ENCODE measurements around the gene DNAJC2.
"Not testable (repeated sequence)": the region's sequence is repeated elsewhere in the genome, so short reads cannot be mapped to it uniquely, and the experiment has no call there.

Gene DNAJC2

DNA sequence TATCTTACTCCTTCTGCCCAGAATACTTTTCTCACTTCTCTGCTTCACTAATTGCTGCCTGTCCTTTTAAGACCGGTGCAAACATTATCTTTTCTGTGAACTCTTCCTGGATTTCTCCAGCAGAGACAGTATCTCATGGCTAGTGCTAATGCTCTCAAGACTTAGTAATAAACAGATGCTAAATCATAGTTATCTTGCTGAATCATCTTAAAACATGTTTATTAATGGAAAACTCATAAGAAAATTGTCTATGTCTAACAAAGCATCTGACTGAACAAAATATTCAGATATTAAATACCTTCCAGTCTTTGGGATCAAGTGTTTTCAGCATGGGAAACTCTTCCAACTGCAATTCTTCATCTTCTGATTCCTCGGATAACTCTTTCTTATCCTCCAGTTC is 3.1 kb downstream of the DNAJC2 start:
- DNase-seq (ENCODE audit: low read depth) = no peak

DNA sequence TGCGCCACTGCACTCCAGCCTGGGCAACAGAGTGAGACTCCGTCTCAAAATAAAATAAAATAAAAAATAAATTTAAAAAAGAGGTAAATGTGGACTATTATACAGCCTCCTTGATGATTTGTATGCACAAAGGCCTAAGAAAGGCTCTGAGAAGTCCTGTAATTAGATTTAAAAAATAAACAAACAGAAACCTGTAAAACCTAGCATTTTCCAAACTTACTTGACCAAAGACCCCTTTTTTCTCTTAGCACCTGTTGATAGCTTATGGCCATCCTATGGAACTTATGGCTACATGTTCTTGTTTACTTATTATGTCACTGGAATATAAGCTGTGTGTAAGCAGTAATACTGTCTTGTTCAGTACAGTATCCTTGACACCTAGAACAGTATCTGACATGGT is 5.7 kb downstream of the DNAJC2 start:
- no peak for DNase-seq (ENCODE audit: low read depth)

DNA sequence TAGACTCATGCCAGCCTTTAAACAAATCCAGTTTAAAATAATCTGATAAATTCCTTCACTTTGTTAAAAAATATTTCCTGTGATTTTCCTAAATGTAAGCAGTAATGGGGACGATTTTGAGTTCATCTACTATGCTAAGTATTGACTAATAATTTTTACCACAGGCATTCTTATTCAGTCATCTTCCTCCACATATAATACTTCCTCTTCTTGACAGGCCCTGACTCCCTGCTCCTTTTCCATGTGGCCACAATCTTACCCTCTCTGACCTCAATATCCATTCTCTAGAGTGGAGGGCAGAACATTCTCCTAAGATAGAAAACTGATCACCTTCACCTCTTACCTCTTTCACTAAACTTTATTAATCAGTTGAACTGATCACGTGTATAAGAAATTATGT is 7.8 kb downstream of the DNAJC2 start:
- no peak for DNase-seq (ENCODE audit: low read depth)

DNA sequence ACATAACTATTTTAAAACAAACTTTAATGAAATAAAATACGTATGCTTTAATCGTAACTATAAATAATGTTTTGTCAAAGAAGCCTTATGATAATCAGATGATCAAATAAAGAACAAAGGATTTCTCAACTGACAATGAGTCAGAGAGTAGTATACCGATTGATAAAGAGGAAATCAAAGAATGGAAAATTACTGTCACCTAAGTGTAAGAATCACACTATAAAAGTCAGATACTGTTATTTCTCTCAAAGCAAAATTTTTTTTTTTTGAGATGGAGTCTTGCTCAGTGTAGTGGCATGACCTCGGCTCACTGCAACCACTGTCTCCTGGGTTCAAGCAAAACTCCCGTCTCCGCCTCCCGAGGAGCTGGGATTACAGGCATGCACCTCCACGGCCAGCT is 18.8 kb downstream of the DNAJC2 start:
- no peak for DNase-seq (ENCODE audit: low read depth)

DNA sequence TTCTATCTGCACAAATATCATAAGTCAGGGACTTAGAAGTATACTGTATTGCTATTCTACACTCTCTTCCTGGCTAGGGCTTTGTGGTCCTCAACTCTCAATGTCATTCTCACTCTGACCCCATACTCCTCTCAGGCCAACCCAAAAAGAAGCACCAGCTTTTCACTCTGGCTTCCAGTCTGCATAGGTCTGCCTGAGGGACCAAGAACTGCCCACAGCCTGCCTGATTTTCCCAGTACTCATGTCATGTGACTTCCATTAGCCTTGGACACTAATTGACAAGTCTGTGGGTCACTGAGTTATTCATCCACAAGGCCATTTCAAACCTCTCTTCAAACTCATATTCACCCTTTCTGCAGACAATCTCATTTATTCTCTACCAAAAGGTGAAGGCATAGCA is 27.6 kb downstream of the DNAJC2 start:
- DNase-seq (ENCODE audit: low read depth) = no peak

DNA sequence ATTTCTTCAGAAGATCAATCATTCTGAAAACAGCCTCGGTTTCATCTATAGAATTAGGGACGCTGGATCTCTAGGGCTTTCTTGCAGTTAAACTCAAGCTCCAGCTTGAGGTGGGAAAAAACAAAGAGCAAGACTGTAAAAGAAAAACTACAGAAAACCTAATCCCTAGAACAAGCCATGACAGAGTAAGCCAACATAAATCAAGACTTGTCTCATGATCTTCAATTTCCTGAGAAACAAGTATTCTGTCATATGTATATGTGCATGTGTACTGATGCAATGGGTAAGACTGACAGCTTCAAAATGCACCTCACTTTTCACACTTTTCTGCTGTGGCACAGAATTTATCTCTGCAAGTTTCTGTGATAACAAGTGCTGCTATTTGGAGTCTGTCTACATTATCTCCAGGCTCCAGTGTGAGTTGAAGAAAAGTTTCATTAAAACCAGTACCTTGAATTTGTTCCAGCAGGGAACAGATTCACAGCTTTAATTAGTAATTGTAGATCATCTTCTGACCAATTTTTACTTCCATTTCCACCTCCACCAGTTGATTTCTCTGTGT is 28.1 kb downstream of the DNAJC2 start:
- no peak for DNase-seq (ENCODE audit: low read depth)

DNA sequence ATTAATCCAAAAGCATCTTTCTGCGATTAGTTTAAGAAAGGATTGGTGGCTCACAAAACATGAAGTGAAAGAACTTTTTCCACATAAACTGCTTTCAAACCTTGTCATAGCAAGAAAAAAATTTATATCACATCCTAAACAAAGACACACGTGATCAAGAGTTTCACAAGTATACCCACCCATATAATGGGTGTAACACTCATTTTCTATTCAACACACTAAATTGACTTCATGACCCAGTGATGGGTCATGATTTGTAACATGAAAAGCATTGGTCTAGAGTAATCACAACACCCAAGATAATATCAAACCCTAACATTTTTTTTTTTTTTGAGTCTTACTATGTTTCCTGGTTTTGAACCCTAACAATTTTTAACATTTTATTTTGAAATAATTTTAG is 29.7 kb downstream of the DNAJC2 start:
- DNase-seq (ENCODE audit: low read depth) = no peak

DNA sequence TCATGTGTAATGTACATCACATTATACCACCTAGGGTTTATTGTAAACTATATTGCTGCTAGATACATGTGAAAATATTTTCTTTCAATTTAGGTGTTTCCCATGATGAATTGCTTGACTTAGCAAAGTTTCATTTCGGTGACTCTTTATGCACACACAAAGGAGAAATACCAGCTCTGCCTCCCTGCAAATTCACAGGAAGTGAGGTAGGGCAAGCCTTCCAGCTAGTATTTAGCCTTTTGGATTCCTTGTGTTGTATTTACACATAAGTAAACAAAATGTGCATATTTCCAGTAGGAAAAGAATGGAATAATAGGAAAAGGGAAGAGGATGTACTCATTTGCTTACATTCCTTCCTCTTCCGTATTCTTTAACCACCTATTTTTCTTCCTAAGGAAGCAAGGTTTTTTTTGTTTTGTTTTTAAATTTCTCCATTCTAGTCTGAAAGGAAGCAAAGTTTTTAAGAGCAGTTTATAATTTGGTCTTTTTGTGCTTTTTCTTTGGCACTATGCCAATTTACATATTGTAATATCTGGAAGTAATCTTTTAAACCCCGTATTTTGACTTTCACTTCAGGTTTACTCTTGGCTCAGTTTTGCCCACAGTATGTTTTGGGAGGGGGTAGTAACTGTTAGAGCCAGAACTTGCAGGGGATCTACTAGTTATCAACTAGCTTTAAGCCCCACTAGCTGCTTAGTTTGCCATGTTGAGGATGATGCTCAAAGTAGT is 36.9 kb downstream of the DNAJC2 start:
- no peak for DNase-seq (ENCODE audit: low read depth)

DNA sequence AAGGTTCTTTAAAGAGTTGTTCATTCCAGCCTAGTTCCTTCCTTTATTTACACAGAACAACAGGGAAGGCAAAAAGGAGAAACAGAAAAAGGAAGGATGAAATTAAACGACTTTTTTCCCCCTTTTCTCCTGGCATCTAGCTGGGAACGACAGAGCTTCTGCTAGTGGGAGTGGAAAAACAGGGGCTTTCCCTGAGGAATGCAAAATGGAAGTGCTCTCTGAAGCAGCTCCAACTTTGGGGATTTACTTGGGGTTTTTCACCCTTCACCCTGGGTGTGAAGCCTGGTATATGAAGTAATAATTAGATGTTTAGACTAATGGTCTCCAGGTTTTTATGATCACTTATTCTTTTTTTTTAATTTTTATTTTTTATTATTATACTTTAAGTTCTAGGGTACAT is 43.1 kb downstream of the DNAJC2 start:
- no peak for DNase-seq (ENCODE audit: low read depth)

DNA sequence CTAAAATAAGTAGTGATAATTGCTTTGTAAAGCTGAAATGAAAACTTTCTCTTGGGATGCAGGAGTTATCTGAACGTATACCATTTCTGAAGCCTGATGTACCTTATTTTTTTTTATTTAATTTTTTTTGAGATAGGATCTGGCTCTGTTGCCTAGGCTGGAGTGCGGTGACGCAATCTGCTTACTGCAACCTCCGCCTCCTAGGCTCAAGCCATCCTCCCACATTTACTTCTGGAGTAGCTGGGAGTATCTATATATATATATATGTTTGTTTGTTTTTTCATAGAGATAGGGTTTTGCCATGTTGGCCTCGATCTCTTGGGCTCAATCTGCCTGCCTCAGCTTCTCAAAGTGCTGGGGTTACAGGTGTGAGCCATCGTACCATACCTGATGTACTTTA is 44.9 kb downstream of the DNAJC2 start:
- no peak for DNase-seq (ENCODE audit: low read depth)

DNA sequence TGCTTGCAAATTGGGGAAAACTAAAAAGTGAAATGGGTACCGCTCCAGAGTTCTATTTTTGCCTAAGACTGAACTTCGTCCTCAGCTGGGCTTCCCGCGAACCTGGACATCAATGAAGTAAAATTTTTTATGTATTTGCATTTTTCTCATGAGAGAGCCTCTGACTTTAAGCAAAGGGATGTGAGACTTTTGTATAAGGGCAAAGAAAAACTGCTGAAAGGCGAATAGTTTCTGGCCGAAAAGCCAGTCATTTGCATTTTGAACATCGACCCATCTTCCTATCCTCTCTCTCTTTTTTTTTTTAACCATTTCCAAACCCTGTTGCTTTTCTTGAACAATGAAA is 46.8 kb downstream of the DNAJC2 start:
- DNase-seq (ENCODE audit: low read depth) = no peak

DNA sequence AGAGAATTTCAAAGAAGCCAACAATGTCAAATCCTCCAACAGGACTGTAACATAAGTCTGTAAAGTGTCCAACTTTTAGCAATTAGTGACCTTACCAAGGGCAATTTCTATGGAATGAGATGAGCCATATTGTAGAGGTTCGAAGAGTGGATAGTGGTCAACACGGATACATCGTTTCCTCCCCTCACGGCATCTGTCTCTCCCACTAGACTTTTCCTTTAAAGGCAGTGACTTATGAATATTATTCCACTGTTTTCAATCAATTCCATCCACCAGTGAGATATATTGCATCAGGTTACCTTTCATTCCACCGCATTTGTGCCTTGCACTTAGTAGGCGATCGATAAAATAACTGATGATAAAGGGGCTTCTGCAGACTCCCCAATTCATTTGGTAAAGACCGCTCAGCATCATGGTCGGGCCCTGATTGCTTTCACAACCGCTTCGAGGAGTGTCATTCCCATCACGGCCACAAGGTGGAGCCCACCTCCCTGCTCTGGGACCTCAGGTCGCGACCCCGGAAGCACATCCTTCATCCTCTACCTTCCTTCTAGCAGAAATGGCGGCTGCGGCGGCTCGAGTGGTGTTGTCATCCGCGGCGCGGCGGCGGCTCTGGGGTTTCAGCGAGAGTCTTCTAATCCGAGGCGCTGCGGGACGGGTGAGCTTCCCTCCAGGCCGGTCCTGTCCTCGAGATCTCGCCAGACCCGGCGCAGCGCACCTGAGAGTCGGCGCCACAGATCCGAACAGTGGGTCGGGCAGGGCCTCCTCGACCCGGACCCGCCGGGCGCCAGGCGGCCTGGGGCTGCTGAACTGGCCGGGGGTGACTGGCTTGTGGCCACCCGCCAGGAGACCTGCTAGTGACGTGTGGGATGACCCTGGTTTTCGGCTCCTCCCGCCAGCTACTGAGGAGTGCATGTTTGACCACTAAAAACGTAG is 47.4 kb downstream of the DNAJC2 start, which contains the start of gene PMPCB:
TSS of gene PMPCB (plus strand) at position 535 of the 936 bp plus-strand sequence. CDS start at position 560, 25 bp downstream.
- peak; percentile 97 for DNase-seq (ENCODE audit: low read depth)

DNA sequence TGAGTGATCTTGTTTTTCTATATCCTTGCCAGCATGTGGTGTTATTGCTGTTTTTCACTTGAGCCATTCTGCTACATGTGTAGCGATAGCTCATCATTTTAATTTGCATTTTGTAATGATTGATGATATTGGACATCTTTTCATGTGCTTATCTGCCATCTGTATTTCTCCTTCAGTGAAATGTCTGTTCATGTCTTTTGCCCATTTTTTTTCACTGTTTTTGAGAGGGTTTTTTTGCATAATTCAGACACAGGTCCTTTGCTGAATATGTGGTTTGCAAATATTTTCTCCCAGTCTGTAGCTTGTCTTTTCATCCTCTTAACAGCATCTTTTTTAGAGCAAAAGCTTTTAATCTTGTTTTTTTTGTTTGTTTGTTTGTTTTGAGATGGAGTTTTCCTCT is 51.0 kb downstream of the DNAJC2 start:
- no peak for DNase-seq (ENCODE audit: low read depth)

DNA sequence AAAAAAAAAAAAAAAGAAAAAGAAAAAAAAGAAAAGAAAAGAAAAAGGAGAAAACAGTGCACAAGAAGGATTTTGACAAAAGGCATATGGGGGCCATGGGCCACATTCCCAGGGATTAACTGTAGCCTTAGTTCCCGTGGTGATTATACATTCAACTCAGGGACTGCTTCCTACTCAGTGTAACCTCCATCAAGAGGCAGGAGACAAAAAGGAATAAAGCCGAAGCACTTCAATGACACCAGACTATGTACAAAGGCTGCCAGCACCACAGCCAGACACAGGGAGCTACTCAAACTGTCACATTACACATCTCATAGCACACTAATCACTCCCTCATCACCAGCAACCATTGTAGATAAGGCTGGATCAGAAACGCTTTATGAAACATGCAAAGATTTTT is 52.4 kb downstream of the DNAJC2 start:
- no peak for DNase-seq (ENCODE audit: low read depth)

DNA sequence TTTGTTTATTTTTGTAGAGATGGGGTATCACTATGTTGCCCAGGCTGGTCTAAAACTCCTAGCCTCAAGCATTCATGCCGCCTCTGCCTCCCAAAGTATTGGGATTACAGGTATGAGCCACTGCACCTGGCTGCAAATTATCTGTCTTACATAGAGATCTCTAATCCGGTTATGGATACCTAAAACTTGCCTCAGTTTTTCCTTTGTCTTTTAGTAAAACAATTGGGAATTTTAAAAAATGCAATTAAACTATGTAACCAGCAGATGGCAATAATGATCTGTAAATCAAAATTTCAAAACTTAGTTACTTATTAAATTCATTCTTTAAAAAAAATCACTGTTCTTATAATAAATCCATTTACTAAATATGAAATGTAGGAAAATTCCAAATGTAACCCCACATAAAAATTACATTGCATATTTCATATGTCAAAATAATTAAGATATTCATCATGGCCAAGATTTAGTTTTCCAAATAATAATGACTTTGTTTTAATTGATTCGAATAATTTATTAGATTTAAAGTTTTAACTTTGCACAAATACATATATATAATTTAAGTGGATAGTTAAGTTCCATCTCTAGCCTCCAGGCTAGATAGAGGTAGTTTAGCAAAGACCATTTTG is 61.7 kb downstream of the DNAJC2 start:
- DNase-seq (ENCODE audit: low read depth) = not testable (repeated sequence)

DNA sequence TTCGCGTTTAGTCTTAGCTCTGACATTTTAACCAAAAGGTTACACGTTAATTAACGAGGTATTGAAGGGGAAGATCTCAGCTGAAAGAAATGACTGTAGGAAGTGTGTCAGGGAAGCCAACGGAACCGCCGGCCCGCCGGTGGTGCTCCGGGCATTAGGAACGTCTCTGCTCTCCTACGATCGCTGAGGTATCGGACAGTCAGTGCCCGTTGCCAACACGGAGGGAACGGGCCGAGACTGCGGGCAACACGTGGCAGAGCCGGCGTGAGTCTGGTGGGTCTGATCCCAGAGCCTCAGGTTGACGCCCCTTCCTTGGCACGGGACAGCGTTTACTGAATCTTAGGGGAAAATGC is 63.8 kb downstream of the DNAJC2 start:
- DNase-seq (ENCODE audit: low read depth) = not testable (repeated sequence)

DNA sequence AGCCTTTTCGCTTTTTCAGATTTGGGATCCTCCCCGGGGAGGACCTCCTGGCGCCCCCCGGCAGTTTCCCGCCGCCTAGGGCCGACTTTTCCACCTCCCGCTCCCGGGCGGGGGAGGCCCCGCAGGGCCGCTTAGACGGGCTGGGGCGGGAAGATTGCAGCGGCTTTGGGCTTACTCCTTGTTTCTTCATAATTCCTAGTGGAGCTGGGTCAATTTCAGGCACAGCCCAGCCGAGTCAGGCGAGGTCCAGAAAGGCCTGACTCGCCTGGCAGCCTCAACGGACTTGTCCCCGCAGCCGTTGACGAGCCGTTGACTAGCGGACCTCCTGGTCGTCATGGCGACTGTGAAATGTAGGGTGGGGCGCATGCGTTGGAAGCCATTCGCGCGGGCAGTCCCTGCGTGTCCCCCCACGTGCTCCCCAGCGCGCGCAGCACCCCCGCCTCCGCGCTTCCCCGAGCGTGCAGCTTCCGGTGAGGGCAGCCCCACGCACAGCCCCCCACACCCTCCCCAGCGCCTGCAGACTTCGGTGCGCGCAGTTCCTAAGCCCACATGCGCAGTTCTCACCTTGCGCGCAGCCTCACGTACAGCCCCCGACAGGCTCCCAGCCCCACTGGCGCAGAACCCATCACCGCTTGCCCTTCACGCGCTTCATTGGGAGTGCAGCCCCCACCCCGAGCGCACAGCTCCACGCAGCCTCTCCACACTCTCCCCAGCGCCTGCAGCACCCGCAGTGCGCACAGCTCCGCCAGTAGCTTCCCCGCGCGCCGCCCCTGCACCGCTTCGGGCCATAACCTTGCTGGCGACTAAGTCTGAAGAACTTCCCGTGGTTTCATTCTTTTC is 64.4 kb downstream of the DNAJC2 start:
- DNase-seq (ENCODE audit: low read depth) = peak; percentile 82

DNA sequence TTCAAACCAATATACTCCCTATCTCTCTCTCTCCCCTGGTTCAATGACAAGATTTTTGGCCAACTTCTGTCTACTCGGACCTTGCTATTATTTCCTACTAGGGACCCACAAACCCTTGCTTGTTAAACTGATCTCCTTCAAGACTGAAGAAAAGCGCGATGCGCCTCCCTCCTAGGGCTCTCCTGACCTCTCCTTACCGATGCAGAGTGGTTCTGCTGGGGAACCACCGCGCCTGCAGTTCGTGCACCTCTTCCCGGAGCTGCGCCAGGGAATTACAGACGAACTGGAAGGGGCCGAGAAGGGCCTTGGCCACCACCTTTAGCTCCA is 65.0 kb downstream of the DNAJC2 start:
- DNase-seq (ENCODE audit: low read depth) = not testable (repeated sequence)

DNA sequence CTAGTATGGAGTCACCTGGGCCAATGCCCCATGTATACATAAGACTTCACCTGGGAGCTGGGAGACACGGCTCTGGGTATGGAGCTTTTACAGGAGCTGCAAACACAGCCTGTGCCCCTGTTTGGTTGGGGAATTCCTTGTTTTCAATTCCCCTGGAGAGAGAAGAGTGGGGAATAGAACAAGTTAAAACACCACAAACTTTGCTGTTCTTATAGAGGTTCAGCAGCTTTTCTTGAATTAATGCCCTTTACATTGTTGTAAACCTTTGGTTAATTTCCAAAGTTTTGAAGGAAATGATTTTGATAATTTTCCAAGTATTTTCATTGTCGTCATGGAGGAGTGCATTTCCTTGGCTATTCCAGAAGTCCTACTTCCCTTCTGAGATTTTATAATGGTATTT is 66.4 kb downstream of the DNAJC2 start:
- not testable (repeated sequence) for DNase-seq (ENCODE audit: low read depth)

DNA sequence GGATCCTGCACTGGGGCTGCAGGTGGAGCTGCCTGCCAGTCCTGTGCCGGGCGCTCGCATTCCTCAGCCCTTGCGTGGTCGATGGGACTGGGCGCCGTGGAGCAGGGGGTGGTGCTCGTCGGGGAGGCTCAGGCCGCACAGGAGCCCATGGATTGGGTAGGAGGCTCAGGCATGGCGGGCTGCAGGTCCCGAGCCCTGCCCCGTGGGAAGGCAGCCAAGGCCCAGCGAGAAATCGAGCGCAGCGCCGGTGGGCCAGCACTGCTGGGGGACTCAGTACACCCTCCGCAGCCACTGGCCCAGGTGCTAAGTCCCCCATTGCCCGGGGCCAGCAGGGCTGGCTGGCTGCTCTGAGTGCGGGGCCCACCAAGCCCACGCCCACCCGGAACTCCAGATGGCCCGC is 69.7 kb downstream of the DNAJC2 start:
- not testable (repeated sequence) for DNase-seq (ENCODE audit: low read depth)

DNA sequence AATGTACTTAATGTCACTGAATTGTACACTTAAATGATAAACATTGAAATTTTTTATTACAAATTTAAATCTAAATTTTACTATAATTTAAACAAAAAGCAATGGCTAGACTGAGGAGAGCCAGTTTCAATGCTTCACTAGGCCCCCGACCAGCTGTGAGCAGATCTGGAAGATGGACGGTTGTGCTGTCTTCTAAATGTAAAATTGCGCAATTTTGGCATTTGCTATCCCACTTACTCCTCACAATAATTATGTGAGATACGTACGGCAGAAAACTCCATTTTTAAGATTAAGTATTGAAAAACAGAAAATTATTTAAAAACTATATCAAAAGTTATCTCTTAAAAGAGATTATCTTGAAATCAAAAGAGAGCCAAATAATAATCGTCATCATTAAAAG is 71.2 kb downstream of the DNAJC2 start:
- not testable (repeated sequence) for DNase-seq (ENCODE audit: low read depth)

DNA sequence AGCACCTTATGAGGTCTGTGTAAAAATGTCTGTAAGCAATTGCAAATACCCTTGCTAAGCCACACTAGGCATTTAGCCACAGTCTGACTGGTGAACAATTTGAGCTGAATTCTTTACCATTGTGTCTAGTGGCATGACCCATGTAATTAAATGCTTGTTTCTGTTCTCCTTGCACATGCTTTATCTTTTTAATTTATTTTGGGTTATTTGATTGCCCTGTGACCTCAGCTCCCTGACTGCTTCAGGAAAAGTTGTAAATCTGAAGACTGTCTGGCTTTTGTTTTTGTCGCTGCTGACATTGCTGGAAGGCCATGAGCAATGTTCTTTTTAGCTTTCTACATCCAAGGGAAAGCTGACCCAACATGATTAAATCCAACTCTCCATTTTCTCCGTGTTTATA is 78.3 kb downstream of the DNAJC2 start:
- DNase-seq (ENCODE audit: low read depth) = not testable (repeated sequence)

Data from stimulated activated CD8-positive, alpha-beta memory T cell treated with anti-CD3 and anti-CD28 coated beads, Interleukin-7, amount 100 ng/mL, for 24 hours (primary cell).